NCI-H1436 treated with DMSO at 0.1 percent for 48 hours (cell line): ENCODE data around the gene POU3F3.

Experiments
- DNase-seq: peaks from one replicate; lab custom pipeline; 2025; lab: John Stamatoyannopoulos, UW

Gene POU3F3

GRCh38 chr2:104862058-104862941 is 8.4 kb downstream of the POU3F3 start:
- DNase-seq = no peak

- no peak for DNase-seq
Measured at GRCh38 chr2:104863146-104863467, 9.2 kb downstream of the POU3F3 start.

GRCh38 chr2:104863468-104864279 is 9.8 kb downstream of the POU3F3 start:
- DNase-seq = no peak

GRCh38 chr2:104864280-104865095 is 10.6 kb downstream of the POU3F3 start:
- no peak for DNase-seq

GRCh38 chr2:104865096-104865470 is 11.2 kb downstream of the POU3F3 start:
- DNase-seq = no peak

GRCh38 chr2:104866122-104866864 is 12.4 kb downstream of the POU3F3 start:
- DNase-seq = no peak

GRCh38 chr2:104866883-104867812 is 13.2 kb downstream of the POU3F3 start:
- no peak for DNase-seq

- DNase-seq = no peak
Measured at GRCh38 chr2:104867813-104868504, 14.0 kb downstream of the POU3F3 start.

GRCh38 chr2:104868505-104868866 is 14.6 kb downstream of the POU3F3 start:
- no peak for DNase-seq

GRCh38 chr2:104870100-104870975 is 16.4 kb downstream of the POU3F3 start:
- DNase-seq = no peak

- DNase-seq = no peak
Measured at GRCh38 chr2:104871649-104871971, 17.7 kb downstream of the POU3F3 start.

GRCh38 chr2:104871972-104872865 is 18.3 kb downstream of the POU3F3 start:
- no peak for DNase-seq

GRCh38 chr2:104872866-104873688 is 19.2 kb downstream of the POU3F3 start:
- no peak for DNase-seq

GRCh38 chr2:104873689-104874054 is 19.8 kb downstream of the POU3F3 start:
- DNase-seq = no peak

GRCh38 chr2:104874230-104874629 is 20.3 kb downstream of the POU3F3 start:
- DNase-seq = no peak

- no peak for DNase-seq
Measured at GRCh38 chr2:104875262-104875661, 21.3 kb downstream of the POU3F3 start.
